Esophagus squamous epithelium (tissue), 5 donors: Measurements from ENCODE around the gene GTPBP2. TPM values are rescaled to one million over a fixed set of nuclear protein-coding genes. Genes with fewer than 3 reads are reported as not detected.
"Not testable (repeated sequence)": the region's sequence is repeated elsewhere in the genome, so short reads cannot be mapped to it uniquely, and the experiment has no call there.

Source experiments
- DNase-seq: peaks from one replicate; lab custom pipeline; 2025; lab: John Stamatoyannopoulos, UW
- H3K27ac ChIP-seq, 4 donors: fragments of 200-600 bp; sonication (generic); one replicate each; pipeline ENCODE4 v1.5.1; 2016 to 2019; ENCODE audit warnings: mild to moderate bottlenecking in 1 of 4
- H3K27me3 ChIP-seq, 4 donors: fragments of 200-600 bp; sonication (generic); 1 replicate in 3 of 4; 2 replicates in 1 of 4; pipeline versions ENCODE4 v1.5.1 to v1.6.0; 2017 to 2021; ENCODE audit warnings: antibody characterized with exemption in 1 of 4
- H3K36me3 ChIP-seq, 3 donors: fragments of 200-600 bp; sonication (generic); one replicate each; pipeline ENCODE4 v1.5.1; 2016 to 2019
- H3K4me1 ChIP-seq, 3 donors: fragments of 200-600 bp; sonication (generic); one replicate each; pipeline ENCODE4 v1.5.1; 2017 to 2019
- H3K4me3 ChIP-seq, 4 donors: fragments of 200-600 bp; sonication (generic); 1 replicate in 3 of 4; 2 replicates in 1 of 4; pipeline ENCODE4 v1.5.1; 2016 to 2019; ENCODE audit warnings: mild to moderate bottlenecking in 2 of 4, moderate library complexity in 1 of 4
- H3K9me3 ChIP-seq, 3 donors: fragments of 200-600 bp; sonication (generic); one replicate each; pipeline ENCODE4 v1.5.1; 2016 to 2019
- CTCF ChIP-seq, 6 experiments: fragments of 450-650 bp in 4 of 6; fragments of 200-600 bp in 2 of 6; sonication (generic) in 2 of 6; IDR thresholded peaks; one replicate each; pipeline ENCODE4 v1.5.1; 2016 to 2019; ENCODE audit warnings: antibody characterized with exemption in 6 of 6, mild to moderate bottlenecking in 4 of 6, moderate library complexity in 4 of 6
- POLR2A ChIP-seq, 4 donors: fragments of 450-650 bp; IDR thresholded peaks; one replicate each; pipeline ENCODE4 v1.6.1; 2017; ENCODE audit warnings: antibody characterized with exemption in 4 of 4, mild to moderate bottlenecking in 4 of 4, moderate library complexity in 3 of 4
- whole genome bisulfite sequencing, 2 donors: methylation state at CpG; one replicate each; pipeline ENCODE4 v1.1.5; 2018; 5-methylcytosine and 5-hydroxymethylcytosine counted together
- intact Hi-C: fragments of 100-400 bp; cut with DNase I; formaldehyde crosslinking; loops from one replicate; pipeline ENCODE4 v1.15.0; 2022
- total RNA-seq, 4 donors: library from RNA; depleted of rRNA; stranded (reverse); fragments of >200 nt; gene quantifications; one replicate each; pipeline ENCODE4 v1.1.0, GENCODE V29; 2016
- donor health status: DM: yes; HTN: yes; CAD: no.

The GTPBP2 gene
- total RNA-seq, 4 donors from 2014 or later, result 24.3 to 52.4 (median 48.6) TPM

- Histone ChIP-seq H3K9me3 (no peaks in the 10 kb centered on the region), H3K4me3 (no peak overlapping the region), H3K27ac (no peak overlapping the region), H3K36me3 (peaks cover 0 to 79% (median 20%) of the 10 kb centered on the region in 3 donors), H3K4me1 (no peaks in the 10 kb centered on the region), H3K27me3 (no peaks in the 10 kb centered on the region)
- intact Hi-C loops, result no loop called here
- DNase-seq, result no peak
- TF ChIP-seq CTCF (IDR thresholded peaks at IDR 0.05) (no peak), POLR2A (IDR thresholded peaks at IDR 0.05) (no peak)
- WGBS, 2 donors, result 75 to 89% methylated on average over 2 of the region's 2 CpGs
Observed at GRCh38 chr6:43606019-43606418, 23.0 kb downstream of the GTPBP2 start.

GRCh38 chr6:43604174-43604573 lies 24.9 kb downstream of the GTPBP2 start:
- DNase-seq, result no peak
- peaks cover 0 to 85% (median 12%) of the 10 kb centered on the region in 3 donors for H3K36me3 ChIP-seq
- H3K9me3 ChIP-seq, result no peaks in the 10 kb centered on the region
- WGBS, 2 donors, result 73 to 78% methylated on average over 2 of the region's 2 CpGs
- H3K4me1 ChIP-seq, result no peaks in the 10 kb centered on the region
- TF ChIP-seq POLR2A (IDR thresholded peaks at IDR 0.05) (no peak), CTCF (IDR thresholded peaks at IDR 0.05) (no peak)
- H3K27ac ChIP-seq, result no peak overlapping the region
- no peak overlapping the region for H3K4me3 ChIP-seq
- no peaks in the 10 kb centered on the region for H3K27me3 ChIP-seq
- intact Hi-C loops, result no loop called here

- no peak overlapping the region for H3K27ac ChIP-seq
- no peak overlapping the region for H3K4me3 ChIP-seq
- H3K4me1 ChIP-seq, result no peaks in the 10 kb centered on the region
- peaks cover 0 to 90% (median 12%) of the 10 kb centered on the region in 3 donors for H3K36me3 ChIP-seq
- intact Hi-C loops, result no loop called here
- WGBS, 2 donors, result 88 to 94% methylated on average over 2 of the region's 2 CpGs
- H3K27me3 ChIP-seq, result no peaks in the 10 kb centered on the region
- H3K9me3 ChIP-seq, result no peaks in the 10 kb centered on the region
- TF ChIP-seq POLR2A (IDR thresholded peaks at IDR 0.05), result no peak
- no peak for TF ChIP-seq CTCF (IDR thresholded peaks at IDR 0.05)
- no peak for DNase-seq
Observed at GRCh38 chr6:43600595-43600994, 28.5 kb downstream of the GTPBP2 start.

- H3K4me3 ChIP-seq, result no peak overlapping the region
- H3K9me3 ChIP-seq, result no peaks in the 10 kb centered on the region
- no peak for DNase-seq
- no peak overlapping the region for H3K27ac ChIP-seq
- H3K36me3 ChIP-seq, result peaks cover 0 to 86% (median 0%) of the 10 kb centered on the region in 3 donors
- intact Hi-C loops, result no loop called here
- TF ChIP-seq CTCF (IDR thresholded peaks at IDR 0.05) (no peak), POLR2A (IDR thresholded peaks at IDR 0.05) (no peak)
- WGBS, 2 donors, result 84 to 90% methylated on average over 1 of the region's 1 CpG
- H3K27me3 ChIP-seq, result no peaks in the 10 kb centered on the region
- H3K4me1 ChIP-seq, result no peaks in the 10 kb centered on the region
Observed at GRCh38 chr6:43593938-43594337, 35.1 kb downstream of the GTPBP2 start.

GRCh38 chr6:43589564-43589963 lies 39.5 kb downstream of the GTPBP2 start:
- WGBS, 2 donors, result 100% methylated on average over 1 of the region's 1 CpG
- H3K4me3 ChIP-seq, intact Hi-C loops, H3K27ac ChIP-seq, H3K4me1 ChIP-seq, DNase-seq, H3K9me3 ChIP-seq, H3K27me3 ChIP-seq: not testable (repeated sequence)
- H3K36me3 ChIP-seq, result peaks cover 5 to 94% (median 7%) of the 10 kb centered on the region in 3 donors

- intact Hi-C loops, result no loop called here
- Histone ChIP-seq H3K4me3 (no peak overlapping the region), H3K27ac (no peak overlapping the region), H3K27me3 (no peaks in the 10 kb centered on the region), H3K36me3 (peaks cover 10 to 99% (median 15%) of the 10 kb centered on the region in 3 donors), H3K9me3 (no peaks in the 10 kb centered on the region), H3K4me1 (no peaks in the 10 kb centered on the region)
- WGBS, 2 donors, result 94 to 98% methylated on average over 4 to 5 of the region's 5 CpGs
- DNase-seq, result no peak
- TF ChIP-seq CTCF (IDR thresholded peaks at IDR 0.05) (no peak), POLR2A (IDR thresholded peaks at IDR 0.05) (no peak)
Observed at GRCh38 chr6:43588194-43588593, 40.9 kb downstream of the GTPBP2 start.
